GM10248 (cell line): ENCODE data around the gene GOLGA5.

Source experiments
- CTCF ChIA-PET: fragments of 300-600 bp; sonication (Branson Sonifier 250); formaldehyde crosslinking; extraction: SDS; loops from one replicate; lab custom pipeline; 2021; ENCODE audit warnings: antibody characterized with exemption; lab: Yijun Ruan, JAX
- POLR2A ChIA-PET: fragments of 350-650 bp; sonication (Branson Sonifier 250); formaldehyde crosslinking; extraction: SDS; loops from one replicate; lab custom pipeline; 2020; ENCODE audit warnings: antibody characterized with exemption; lab: Yijun Ruan, JAX
- DNase-seq: peaks from one replicate; pipeline ENCODE4 v3.0.0; 2012; ENCODE audit errors: extremely low spot score
- CTCF ChIP-seq: IDR thresholded peaks from 2 replicates; pipeline ENCODE4 v1.5.1; 2012; ENCODE audit warnings: mild to moderate bottlenecking, low read depth; ENCODE audit errors: extremely low read depth, missing control alignments, control extremely low read depth

Gene GOLGA5

GRCh38 chr14:92886337-92886736, 92.2 kb downstream of the GOLGA5 start:
- CTCF ChIA-PET, result interaction anchor here (1.7 kb wide), 1 partner anchor 20 kb away, joined by 4 read pairs; no protein-coding TSS in a partner anchor
- DNase-seq, result no peak
- TF ChIP-seq CTCF, result no peak
- POLR2A ChIA-PET, result no interaction called here

GRCh38 chr14:92887157-92887556, 93.1 kb downstream of the GOLGA5 start:
- TF ChIP-seq CTCF, result no peak
- CTCF ChIA-PET, result interaction anchor here (1.2 kb wide), 1 partner anchor 9 kb away, joined by 3 read pairs; no protein-coding TSS in a partner anchor
- POLR2A ChIA-PET, result no interaction called here
- DNase-seq, result no peak

- TF ChIP-seq CTCF, result no peak
Measured at GRCh38 chr14:92888896-92889295, 94.8 kb downstream of the GOLGA5 start.

More at GRCh38 chr14:92888896-92889295, 94.8 kb downstream of the GOLGA5 start:
- DNase-seq, result no peak
- POLR2A ChIA-PET, result interaction anchor here (0.6 kb wide), 1 partner anchor 263 kb away, joined by 4 read pairs; no protein-coding TSS in a partner anchor
- CTCF ChIA-PET, result no interaction called here
